WERI-Rb-1 (cell line): ENCODE results near the gene KIF3C.

Experiments used
- DNase-seq: peaks from one replicate; pipeline ENCODE4 v3.0.0-alpha.2; 2020
- H3K27ac ChIP-seq: fragments of 250-450 bp; sonication (Bioruptor Pico); 2 replicates; pipeline ENCODE4 v1.5.1; 2020; ENCODE audit warnings: mild to moderate bottlenecking, moderate library complexity
- H3K27me3 ChIP-seq: fragments of 250-450 bp; sonication (Bioruptor Pico); 2 replicates; pipeline ENCODE4 v1.5.1; 2021; ENCODE audit warnings: mild to moderate bottlenecking, low read depth, moderate library complexity; ENCODE audit not compliant: insufficient read depth, severe bottlenecking
- H3K36me3 ChIP-seq: fragments of 250-450 bp; sonication (Bioruptor Pico); 2 replicates; pipeline ENCODE4 v1.5.1; 2020; ENCODE audit warnings: mild to moderate bottlenecking, moderate library complexity
- H3K4me3 ChIP-seq: 2 replicates; pipeline ENCODE4 v1.5.1; 2011; ENCODE audit warnings: low read depth, mild to moderate bottlenecking, control low read depth, low read length
- H3K9me3 ChIP-seq: fragments of 250-450 bp; sonication (Bioruptor Pico); 2 replicates; pipeline ENCODE4 v1.5.1; 2021; ENCODE audit warnings: mild to moderate bottlenecking, moderate library complexity; ENCODE audit not compliant: severe bottlenecking
- TF ChIP-seq, protein P1 (sequence below): IDR thresholded peaks from 2 replicates; pipeline ENCODE4 v1.5.1; 2011; ENCODE audit warnings: low read depth, mild to moderate bottlenecking, control low read depth, inconsistent platforms, low read length

KIF3C gene

GRCh38 chr2:25976983-25977741 lies 5.1 kb downstream of the KIF3C start:
- Histone ChIP-seq H3K36me3 (peaks cover 62% of the 10 kb centered on the region), H3K4me3 (no peak overlapping the region), H3K27me3 (no peaks in the 10 kb centered on the region), H3K9me3 (no peaks in the 10 kb centered on the region), H3K27ac (no peak overlapping the region)
- TF ChIP-seq, protein P1, sequence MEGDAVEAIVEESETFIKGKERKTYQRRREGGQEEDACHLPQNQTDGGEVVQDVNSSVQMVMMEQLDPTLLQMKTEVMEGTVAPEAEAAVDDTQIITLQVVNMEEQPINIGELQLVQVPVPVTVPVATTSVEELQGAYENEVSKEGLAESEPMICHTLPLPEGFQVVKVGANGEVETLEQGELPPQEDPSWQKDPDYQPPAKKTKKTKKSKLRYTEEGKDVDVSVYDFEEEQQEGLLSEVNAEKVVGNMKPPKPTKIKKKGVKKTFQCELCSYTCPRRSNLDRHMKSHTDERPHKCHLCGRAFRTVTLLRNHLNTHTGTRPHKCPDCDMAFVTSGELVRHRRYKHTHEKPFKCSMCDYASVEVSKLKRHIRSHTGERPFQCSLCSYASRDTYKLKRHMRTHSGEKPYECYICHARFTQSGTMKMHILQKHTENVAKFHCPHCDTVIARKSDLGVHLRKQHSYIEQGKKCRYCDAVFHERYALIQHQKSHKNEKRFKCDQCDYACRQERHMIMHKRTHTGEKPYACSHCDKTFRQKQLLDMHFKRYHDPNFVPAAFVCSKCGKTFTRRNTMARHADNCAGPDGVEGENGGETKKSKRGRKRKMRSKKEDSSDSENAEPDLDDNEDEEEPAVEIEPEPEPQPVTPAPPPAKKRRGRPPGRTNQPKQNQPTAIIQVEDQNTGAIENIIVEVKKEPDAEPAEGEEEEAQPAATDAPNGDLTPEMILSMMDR = no peak
- no peak for DNase-seq

GRCh38 chr2:25972049-25972823 lies 10.1 kb downstream of the KIF3C start:
- H3K36me3 ChIP-seq = peaks cover 68% of the 10 kb centered on the region
- no peak overlapping the region for H3K27ac ChIP-seq
- H3K4me3 ChIP-seq = no peak overlapping the region
- no peaks in the 10 kb centered on the region for H3K9me3 ChIP-seq
- TF ChIP-seq, protein P1 = no peak
- H3K27me3 ChIP-seq = no peaks in the 10 kb centered on the region
- DNase-seq = no peak

- Histone ChIP-seq H3K27ac (no peak overlapping the region), H3K9me3 (no peaks in the 10 kb centered on the region), H3K4me3 (no peak overlapping the region), H3K36me3 (peaks cover 70% of the 10 kb centered on the region), H3K27me3 (no peaks in the 10 kb centered on the region)
- no peak for DNase-seq
- TF ChIP-seq, protein P1 = no peak
Measured at GRCh38 chr2:25971596-25971995, 10.7 kb downstream of the KIF3C start.

- H3K36me3 ChIP-seq = peaks cover 47% of the 10 kb centered on the region
- H3K27ac ChIP-seq = no peak overlapping the region
- H3K4me3 ChIP-seq = no peak overlapping the region
- no peaks in the 10 kb centered on the region for H3K9me3 ChIP-seq
- no peaks in the 10 kb centered on the region for H3K27me3 ChIP-seq
- DNase-seq = no peak
- TF ChIP-seq, protein P1 = no peak
Measured at GRCh38 chr2:25966531-25967270, 15.6 kb downstream of the KIF3C start.

DNA sequence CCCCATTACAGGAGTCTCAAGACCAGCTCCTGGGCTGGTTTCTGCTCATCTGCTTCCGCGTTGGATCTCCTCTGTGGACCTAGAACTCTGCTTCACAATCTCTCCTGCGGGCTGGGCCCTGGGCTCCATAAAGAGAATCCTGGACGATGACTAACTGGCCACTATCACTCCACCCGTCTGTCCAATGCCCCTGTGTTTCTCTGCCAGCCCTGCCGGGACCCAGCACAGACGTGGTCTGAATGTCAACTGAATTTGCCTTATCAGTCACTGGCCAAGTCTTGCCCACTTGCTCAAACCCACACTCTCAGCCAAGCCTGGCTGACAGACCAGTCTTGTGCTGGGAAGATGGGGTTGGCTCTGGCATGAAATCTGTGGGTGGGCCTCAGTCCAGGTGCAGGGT lies 17.4 kb downstream of the KIF3C start:
- Histone ChIP-seq H3K4me3 (no peak overlapping the region), H3K9me3 (no peaks in the 10 kb centered on the region), H3K27ac (no peak overlapping the region), H3K36me3 (peaks cover 59% of the 10 kb centered on the region), H3K27me3 (no peaks in the 10 kb centered on the region)
- DNase-seq = no peak
- TF ChIP-seq, protein P1 = no peak
